C4-2B (cell line): ENCODE data around the gene CHST8.

Experiments used
- H3K27ac ChIP-seq: fragments of 450-650 bp; 2 replicates; pipeline ENCODE4 v1.5.1; 2017
- CTCF ChIP-seq: fragments of 450-650 bp; conservative IDR thresholded peaks from 2 replicates; pipeline ENCODE4 v1.5.1; 2017; ENCODE audit warnings: mild to moderate bottlenecking
- ZFX ChIP-seq: fragments of 450-650 bp; IDR thresholded peaks from 2 replicates; pipeline ENCODE4 v1.6.1; 2017

Gene CHST8

GRCh38 chr19:33684538-33685232, 62.9 kb downstream of the CHST8 start:
- TF ChIP-seq ZFX (no peak), CTCF (no peak)
- no peak overlapping the region for H3K27ac ChIP-seq

- no peak overlapping the region for H3K27ac ChIP-seq
- TF ChIP-seq CTCF (no peak), ZFX (no peak)
Measured at GRCh38 chr19:33685541-33685940, 63.8 kb downstream of the CHST8 start.

DNA sequence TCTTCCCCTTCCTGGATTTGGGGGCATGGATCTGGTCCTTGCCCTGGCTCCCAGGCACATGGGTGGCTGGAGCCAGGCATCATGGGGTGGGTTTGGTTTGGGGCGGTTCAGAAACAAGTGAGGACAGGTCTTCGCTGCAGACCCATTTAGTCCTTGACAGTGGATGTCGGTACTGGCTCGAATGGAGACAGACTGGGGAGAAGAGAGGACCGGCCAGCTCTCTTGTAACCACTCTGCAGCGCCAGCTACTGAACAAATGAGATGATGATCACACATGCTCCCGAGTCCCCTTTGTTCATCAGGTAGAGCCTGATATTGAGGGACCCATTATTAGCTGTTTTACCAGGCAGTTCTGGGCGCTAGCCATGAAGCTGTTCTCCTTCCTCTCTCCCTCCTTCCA, 64.5 kb downstream of the CHST8 start:
- no peak overlapping the region for H3K27ac ChIP-seq
- no peak for TF ChIP-seq CTCF
- no peak for TF ChIP-seq ZFX

DNA sequence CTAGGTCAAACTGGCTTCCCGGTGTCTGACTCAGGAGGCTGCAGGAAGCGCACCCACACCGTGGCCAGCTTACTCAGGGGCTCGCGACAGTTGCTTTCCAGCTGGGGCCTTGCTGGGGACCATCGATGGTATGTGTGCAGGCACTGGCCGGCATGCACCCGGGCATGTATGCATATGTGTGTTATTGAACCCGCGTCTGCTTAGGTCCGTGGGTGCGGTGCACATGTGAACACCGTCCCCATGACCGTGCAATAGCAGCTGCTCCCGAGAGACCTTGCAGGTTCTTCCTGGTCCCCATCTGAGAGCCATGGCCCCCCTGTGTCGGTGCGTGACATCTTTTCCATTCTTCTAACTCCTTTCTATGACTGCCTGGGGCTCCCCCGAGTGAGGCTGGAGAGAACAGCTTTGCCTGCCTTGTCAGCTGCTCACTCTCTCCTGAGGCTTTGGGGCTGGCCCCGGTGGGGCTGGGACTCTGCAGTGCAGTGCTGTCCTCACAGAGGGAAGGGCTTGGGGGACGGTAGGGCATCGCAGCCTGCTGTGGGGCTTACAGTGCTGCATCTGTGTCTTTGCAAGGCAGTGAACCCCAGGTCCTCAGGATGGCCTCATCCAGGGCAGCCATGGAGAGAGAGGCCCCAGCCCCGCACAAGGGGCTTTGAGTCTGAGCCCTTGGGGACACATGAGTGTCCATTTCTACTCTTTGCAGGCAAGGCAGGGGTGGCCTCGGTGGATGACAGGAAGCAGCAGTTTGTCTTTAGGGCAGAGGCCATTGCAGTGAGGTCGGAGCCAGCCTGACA, 65.1 kb downstream of the CHST8 start:
- TF ChIP-seq ZFX = no peak
- no peak for TF ChIP-seq CTCF
- no peak overlapping the region for H3K27ac ChIP-seq

DNA sequence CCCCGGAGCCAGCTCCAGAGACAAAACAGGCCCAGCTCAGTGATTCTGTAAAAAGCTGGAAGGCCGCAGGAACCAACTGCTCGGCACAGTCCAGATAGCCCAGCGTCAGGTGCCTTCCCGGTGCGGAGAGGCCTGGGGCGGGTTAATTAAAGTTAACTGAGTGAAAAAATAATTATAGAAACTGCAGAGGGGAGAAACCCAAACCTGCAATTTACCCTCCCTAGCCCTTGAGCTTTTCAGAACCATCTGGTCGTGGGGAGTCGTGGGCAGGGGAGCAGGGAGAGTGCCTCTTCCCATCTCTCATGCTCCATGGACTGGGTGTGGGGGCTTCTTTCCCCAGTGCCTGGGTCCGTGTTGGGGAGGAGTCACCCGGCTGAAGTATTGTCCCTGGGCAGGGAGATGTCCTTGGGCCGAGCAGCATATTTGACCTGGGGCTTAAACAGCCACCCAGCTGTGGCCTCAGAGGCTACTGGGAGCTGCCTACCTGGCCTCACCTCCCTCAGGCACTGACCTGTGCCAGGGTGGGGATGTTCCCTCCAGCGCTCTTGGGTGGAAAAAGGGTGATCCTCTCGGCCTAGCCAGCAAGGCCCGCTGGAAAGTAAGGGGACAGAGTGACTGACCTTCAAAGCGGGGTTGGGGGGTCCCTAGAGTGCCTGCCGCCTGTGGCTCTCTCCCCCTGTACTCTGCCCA, 65.9 kb downstream of the CHST8 start:
- TF ChIP-seq ZFX = no peak
- no peak for TF ChIP-seq CTCF
- no peak overlapping the region for H3K27ac ChIP-seq

DNA sequence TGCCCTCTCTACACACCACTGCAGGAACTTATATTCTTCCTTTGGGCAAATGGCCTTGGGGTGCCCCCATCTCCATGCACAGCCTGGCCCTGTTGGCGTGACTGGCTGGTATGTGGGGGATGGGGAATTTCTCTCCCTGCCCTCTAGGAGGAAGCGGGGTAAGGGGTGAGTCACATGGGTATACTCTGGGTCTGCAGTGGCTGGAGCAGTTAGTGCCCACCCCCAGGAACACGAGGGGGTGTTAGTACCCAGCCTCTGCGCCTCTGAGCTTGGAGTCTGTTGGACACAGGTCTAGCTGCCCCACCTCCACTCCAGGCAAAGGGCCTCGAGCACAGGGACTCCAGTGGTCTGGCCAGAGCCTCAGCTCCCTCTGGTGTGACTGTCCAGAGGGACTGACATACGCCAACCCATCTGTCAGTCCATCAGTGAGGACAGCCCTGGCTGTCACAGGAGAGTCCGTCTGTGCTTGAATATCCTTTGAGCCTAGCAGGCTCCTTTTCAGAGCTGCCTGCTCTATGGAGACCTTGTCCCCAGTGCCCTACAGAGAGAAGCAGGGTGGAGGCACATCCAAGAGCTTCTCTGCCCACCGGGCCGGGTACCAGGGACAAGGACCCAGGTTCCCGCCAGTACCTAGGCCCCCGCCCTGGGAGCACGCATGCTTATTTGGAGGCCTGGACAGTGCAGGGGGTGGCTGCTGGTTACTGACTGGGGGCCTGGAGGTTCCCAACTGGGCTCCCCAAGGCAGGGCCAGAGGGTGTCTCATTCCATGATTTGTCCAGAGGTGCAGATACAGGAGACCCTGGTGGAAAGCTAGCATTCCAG, 66.6 kb downstream of the CHST8 start:
- H3K27ac ChIP-seq = no peak overlapping the region
- TF ChIP-seq ZFX = no peak
- no peak for TF ChIP-seq CTCF
